Stimulated activated CD4-positive, alpha-beta T cell treated with anti-CD3 and anti-CD28 coated beads, Interleukin-2, amount 100 ng/mL, for 48 hours (primary cell): Measurements from ENCODE around the gene MTHFD2.

Experiments
- DNase-seq, 2 donors: peaks; one replicate each; pipeline ENCODE4 v3.0.0-alpha.2; 2020

The MTHFD2 gene

DNA sequence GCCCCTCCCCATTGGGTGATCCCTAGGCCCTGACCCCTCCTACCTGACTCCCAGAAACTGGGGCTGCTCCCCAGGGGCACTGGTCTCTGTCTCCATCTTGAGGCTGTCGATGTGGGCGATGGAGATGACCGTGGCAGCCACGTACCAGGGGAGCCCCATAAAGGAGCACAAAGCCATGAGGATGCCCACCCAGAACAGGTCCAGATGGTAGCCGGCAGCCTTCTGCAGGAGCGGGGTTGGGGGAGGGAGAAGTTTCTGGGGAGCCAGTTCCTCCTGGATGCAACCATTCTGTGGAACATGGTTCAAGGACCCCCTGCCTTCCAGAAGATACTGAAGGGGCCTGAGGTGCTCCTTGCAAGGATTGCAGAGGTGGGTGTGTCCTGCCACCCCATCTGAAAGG lies 34.0 kb downstream of the MTHFD2 start:
- no peak for DNase-seq

DNA sequence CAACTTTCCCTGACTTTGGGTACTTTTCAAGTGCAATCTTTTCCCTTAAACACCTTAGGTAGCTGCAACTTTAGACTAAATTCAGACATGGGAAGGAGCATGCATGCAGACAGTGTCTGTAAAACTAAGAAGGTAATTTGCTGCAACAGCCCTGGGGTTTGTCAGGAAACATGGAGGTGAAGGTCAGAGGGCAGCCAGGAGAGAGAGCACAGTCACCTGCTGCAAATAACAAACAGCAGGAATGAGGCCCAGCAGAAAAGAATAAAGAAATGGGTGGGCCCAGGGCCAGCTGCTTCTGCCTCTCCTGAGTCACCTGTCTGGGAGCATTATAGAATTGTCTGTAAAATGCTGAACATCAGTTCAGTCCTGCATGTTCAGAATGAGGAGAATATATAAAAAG lies 35.2 kb downstream of the MTHFD2 start:
- no peak for DNase-seq

GRCh38 chr2:74235041-74235440 lies 36.6 kb downstream of the MTHFD2 start:
- no peak for DNase-seq

GRCh38 chr2:74238879-74239278 lies 40.5 kb downstream of the MTHFD2 start:
- DNase-seq, result no peak

GRCh38 chr2:74239346-74239745 lies 40.9 kb downstream of the MTHFD2 start:
- DNase-seq, result no peak

DNA sequence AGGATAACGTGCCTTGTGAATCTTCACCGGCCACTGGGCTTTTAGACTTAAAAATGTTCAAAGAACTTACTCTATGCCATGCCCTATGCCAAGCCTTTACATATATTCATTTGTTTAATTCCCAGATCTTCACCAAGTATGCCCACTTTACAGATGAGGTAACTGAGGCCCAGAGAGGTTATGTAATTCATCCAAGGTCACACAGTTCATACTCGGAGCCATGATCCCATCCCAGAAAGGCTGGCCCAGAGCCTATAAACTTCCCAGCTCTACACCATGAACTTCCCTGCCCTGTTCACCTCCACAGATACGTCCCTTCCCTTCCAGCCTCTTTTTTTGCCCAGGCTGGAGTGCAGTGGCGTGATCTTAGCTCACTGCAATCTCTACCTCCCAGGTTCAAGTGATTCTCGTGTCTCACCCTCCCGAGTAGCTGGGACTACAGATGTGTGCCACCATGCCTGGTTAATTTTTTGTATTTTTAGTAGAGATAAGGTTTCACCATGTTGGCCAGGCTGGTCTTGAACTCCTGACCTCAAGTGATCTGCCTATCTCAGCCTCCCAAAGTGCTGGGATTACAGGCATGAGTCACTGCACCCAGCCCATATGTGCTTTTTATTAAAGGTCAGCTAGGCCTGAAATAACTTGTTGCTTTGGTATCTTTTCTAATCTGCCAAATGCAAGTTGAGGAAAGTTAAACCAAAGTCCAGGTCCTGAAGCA lies 44.1 kb downstream of the MTHFD2 start:
- DNase-seq, result no peak

DNA sequence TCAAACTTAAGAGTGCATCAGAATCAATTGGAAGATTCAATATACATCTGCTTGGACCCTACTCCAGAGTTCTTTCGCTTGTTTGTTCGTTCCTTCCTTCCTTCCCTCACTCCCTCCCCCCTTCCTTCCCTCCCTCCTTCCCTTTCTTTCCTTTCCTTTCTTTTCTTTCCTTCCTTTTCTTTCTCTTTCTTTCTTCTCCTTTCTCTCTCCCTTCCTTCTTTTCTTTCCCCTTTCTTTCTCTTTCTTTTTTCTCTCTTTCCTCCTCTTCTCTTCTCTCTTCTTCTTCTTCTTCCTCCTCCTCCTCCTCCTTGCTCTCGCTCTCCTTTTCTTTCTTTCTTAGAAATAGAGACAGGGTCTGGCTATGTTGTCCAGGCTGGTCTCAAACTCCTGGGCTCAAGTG lies 45.9 kb downstream of the MTHFD2 start:
- DNase-seq, result no peak

GRCh38 chr2:74246496-74247195 lies 48.2 kb downstream of the MTHFD2 start:
- DNase-seq, result no peak

DNA sequence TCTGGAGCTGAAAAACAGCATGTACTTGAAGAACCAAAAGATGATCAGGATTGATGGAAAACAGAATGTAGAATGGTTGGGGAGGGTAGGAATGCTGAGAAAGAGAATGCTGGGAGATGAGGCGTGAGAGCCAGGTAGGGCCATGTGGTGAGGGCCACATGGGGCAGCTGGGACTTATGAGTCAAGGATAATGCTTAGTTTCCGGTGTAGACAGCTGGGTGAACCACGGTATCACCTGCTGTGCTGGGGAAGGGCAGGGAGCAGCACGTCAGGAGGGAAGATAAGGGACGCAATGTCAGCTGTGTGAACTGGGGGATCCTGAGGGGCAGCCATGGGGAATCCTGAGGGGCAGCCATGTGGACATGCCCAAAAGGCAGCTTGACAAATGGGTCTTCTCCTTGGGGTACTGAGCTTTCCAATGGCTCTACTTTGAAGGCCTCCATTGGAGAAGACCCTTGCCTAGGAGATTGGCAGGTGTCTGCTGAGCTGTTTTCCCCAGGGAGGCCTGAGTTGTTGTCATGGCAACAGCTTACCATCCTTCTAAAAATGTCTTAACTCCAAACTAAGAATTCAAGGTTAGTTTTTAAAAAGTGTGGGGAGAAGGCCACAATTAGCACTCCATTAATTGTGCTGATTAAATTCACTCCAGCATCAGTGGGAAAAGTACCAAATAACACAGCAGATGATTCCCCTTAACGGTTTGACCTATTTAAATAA lies 51.1 kb downstream of the MTHFD2 start:
- DNase-seq, result no peak

DNA sequence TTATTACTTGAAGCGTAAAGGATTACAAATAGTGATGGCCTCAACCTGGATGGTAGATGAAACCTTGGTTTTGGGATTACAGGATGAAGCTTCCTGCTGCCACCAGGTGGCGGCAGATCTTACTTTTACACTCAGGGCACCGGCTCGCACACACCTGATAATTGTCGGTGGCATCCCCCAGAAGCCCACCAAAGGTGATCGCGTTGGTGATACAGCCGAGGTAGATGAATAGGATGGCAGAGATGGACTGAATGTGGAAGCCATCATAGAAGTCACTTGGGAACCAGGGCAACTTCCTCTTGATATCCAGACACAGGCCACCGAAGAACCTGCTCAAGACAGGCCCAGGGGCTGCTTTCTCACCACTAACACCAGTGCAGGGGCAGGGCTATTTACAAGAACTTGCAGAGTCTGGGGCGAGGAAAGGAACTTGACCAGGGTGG lies 51.8 kb downstream of the MTHFD2 start:
- DNase-seq, result peak; percentile 22 to 55

- no peak for DNase-seq
These were observed 53.6 kb downstream of the MTHFD2 start for GRCh38 chr2:74252036-74252435.

- no peak for DNase-seq
These were observed 54.4 kb downstream of the MTHFD2 start for GRCh38 chr2:74252862-74253261.

DNA sequence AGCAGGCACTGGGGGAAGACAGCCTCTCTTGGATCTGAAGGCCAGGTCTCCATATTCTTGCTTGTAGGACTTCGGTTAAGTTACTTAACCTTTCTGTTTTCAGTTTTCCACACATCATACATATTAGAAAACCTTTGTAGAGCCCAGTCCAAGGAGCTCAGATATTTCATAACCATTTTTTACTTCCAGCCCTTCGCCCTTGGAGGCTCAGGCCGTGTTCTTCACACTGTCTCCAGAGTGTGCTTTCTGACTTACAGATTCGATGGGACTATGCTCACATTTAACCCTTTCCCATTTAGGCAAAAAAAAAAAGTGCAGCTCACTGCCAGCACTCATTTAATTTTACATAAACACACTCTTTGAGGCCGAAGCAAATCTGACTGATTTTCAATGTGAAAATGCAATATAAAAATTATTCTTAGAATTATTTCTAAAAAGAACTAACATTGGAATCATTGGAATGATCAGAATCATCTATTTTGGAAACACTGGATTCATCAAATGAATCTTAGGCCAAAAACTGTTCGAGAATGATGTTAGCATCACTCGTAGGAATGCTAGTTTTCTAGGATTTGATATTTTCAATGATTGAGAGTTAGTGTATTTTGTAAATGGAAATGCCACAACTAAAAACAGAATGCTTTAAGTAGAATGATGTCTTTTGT lies 55.0 kb downstream of the MTHFD2 start:
- DNase-seq, result no peak

GRCh38 chr2:74253971-74254310 lies 55.5 kb downstream of the MTHFD2 start:
- DNase-seq, result no peak

- DNase-seq, result no peak
These were observed 57.3 kb downstream of the MTHFD2 start for GRCh38 chr2:74255660-74256213.

- DNase-seq, result no peak
These were observed 60.8 kb downstream of the MTHFD2 start for GRCh38 chr2:74259191-74259590.

- no peak for DNase-seq
These were observed 61.3 kb downstream of the MTHFD2 start for GRCh38 chr2:74259733-74260132.

GRCh38 chr2:74260495-74260894 lies 62.1 kb downstream of the MTHFD2 start:
- no peak for DNase-seq

GRCh38 chr2:74261204-74261864 lies 62.9 kb downstream of the MTHFD2 start:
- no peak for DNase-seq

GRCh38 chr2:74262681-74263080 lies 64.3 kb downstream of the MTHFD2 start:
- DNase-seq, result no peak

GRCh38 chr2:74264281-74264680 lies 65.9 kb downstream of the MTHFD2 start:
- no peak for DNase-seq

DNA sequence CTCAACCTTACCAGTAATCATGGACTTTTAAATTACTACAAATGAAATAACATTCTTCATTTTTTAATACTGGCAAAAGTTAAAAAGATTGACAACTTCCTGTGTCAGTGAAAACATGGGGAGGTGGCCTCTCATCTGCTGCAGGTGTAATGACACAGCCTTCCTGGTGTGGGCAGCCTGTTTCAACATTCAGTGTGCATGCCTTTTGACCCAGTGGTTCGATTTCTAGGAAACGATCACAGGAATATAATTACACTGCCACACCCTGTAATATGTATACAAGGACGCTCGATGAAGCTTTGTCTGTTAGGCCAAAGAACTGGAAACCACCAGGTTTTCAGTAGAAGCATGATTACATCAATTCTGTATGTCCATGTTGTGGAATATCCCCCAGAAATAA lies 68.7 kb downstream of the MTHFD2 start:
- DNase-seq, result peak; percentile 28 to 34
